Fibroblast of lung (primary cell): Measurements from ENCODE around the gene C5orf15.

Experiments used
- CTCF ChIP-seq, 2 donors: IDR thresholded peaks in 1 of 2; conservative IDR thresholded peaks in 1 of 2; 1 replicate in 1 of 2; 2 replicates in 1 of 2; pipeline ENCODE4 v1.5.1; 2011 to 2012; ENCODE audit warnings: low read length in 2 of 2, control low read depth in 1 of 2, inconsistent platforms in 1 of 2, low read depth in 1 of 2, mild to moderate bottlenecking in 1 of 2
- EZH2 ChIP-seq: IDR thresholded peaks from 2 replicates; pipeline ENCODE4 v1.5.1; 2012; ENCODE audit warnings: low read length, control low read depth, mild to moderate bottlenecking; ENCODE audit errors: missing control alignments

DNA sequence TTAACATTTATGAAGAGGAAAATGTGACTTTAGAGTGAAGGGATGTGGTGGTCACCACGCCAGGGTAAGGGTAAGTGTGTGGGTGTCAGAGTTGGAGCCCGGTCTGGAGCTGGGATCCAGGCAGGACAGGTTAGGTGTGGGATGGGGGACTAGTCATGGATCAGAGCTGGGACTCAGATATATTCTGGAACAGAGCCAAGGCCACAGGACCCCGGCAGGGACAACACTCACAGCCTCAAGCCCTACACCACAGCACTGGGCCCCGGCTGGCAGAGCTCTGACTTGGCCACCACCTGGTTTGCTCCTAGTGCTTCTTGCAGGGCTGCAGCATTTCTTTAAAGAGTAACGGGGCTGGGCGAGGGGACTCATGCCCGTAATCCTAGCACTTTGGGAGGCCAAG, 47.4 kb downstream of the C5orf15 start:
- no peak for TF ChIP-seq CTCF (conservative IDR thresholded peaks at IDR 0.05 in 1 of 2, IDR thresholded peaks at IDR 0.05 in 1 of 2; ENCODE audit: low read depth in 1 of 2, low read length in 2 of 2)
- no peak for TF ChIP-seq EZH2
